Stimulated activated CD4-positive, alpha-beta T cell treated with anti-CD3 and anti-CD28 coated beads, Interleukin-4, amount 100 ng/mL, for 48 hours (primary cell): Measurements from ENCODE around the gene MAD1L1.

Experiments used
- DNase-seq, 2 donors: peaks; one replicate each; pipeline ENCODE4 v3.0.0-alpha.2; 2020; ENCODE audit warnings: low read depth in 2 of 2

Gene MAD1L1

GRCh38 chr7:1798191-1798590 lies 434.6 kb downstream of the MAD1L1 start:
- no peak for DNase-seq

- DNase-seq: no peak
These were observed 437.7 kb downstream of the MAD1L1 start for GRCh38 chr7:1794888-1795542.

GRCh38 chr7:1787681-1788235 lies 445.0 kb downstream of the MAD1L1 start:
- no peak for DNase-seq

GRCh38 chr7:1787241-1787640 lies 445.5 kb downstream of the MAD1L1 start:
- no peak for DNase-seq

GRCh38 chr7:1785839-1786238 lies 446.9 kb downstream of the MAD1L1 start:
- DNase-seq: no peak

GRCh38 chr7:1781369-1781768 lies 451.4 kb downstream of the MAD1L1 start:
- DNase-seq: no peak

GRCh38 chr7:1779445-1779844 lies 453.3 kb downstream of the MAD1L1 start:
- DNase-seq: no peak

GRCh38 chr7:1777122-1777521 lies 455.6 kb downstream of the MAD1L1 start:
- no peak for DNase-seq

- no peak for DNase-seq
These were observed 457.4 kb downstream of the MAD1L1 start for GRCh38 chr7:1775389-1775788.

- no peak for DNase-seq
These were observed 462.4 kb downstream of the MAD1L1 start for GRCh38 chr7:1770331-1770730.

GRCh38 chr7:1769286-1770200 lies 463.2 kb downstream of the MAD1L1 start:
- DNase-seq: no peak

GRCh38 chr7:1768832-1769231 lies 463.9 kb downstream of the MAD1L1 start:
- DNase-seq: no peak

- no peak for DNase-seq
These were observed 465.2 kb downstream of the MAD1L1 start for GRCh38 chr7:1767524-1767923.
